Breast epithelium (tissue), 3 donors: Measurements from ENCODE around the gene CERS1.

Experiments used
- POLR2A ChIP-seq: fragments of 450-650 bp; IDR thresholded peaks from one replicate; pipeline ENCODE4 v1.6.1; 2016; ENCODE audit warnings: antibody characterized with exemption, mild to moderate bottlenecking, moderate library complexity
- TF ChIP-seq, protein P1 (sequence below), 3 donors: fragments of 450-650 bp; IDR thresholded peaks; one replicate each; pipeline ENCODE4 v1.5.1; 2016 to 2017; ENCODE audit warnings: antibody characterized with exemption in 3 of 3, mild to moderate bottlenecking in 3 of 3, moderate library complexity in 3 of 3

- TF ChIP-seq, protein P1, sequence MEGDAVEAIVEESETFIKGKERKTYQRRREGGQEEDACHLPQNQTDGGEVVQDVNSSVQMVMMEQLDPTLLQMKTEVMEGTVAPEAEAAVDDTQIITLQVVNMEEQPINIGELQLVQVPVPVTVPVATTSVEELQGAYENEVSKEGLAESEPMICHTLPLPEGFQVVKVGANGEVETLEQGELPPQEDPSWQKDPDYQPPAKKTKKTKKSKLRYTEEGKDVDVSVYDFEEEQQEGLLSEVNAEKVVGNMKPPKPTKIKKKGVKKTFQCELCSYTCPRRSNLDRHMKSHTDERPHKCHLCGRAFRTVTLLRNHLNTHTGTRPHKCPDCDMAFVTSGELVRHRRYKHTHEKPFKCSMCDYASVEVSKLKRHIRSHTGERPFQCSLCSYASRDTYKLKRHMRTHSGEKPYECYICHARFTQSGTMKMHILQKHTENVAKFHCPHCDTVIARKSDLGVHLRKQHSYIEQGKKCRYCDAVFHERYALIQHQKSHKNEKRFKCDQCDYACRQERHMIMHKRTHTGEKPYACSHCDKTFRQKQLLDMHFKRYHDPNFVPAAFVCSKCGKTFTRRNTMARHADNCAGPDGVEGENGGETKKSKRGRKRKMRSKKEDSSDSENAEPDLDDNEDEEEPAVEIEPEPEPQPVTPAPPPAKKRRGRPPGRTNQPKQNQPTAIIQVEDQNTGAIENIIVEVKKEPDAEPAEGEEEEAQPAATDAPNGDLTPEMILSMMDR (IDR thresholded peaks at IDR 0.05): no peak
- TF ChIP-seq POLR2A: no peak
These were observed 2.2 kb downstream of the CERS1 start for GRCh38 chr19:18893587-18894253.
